Gastrocnemius medialis (tissue), 4 donors: ENCODE data around the gene TCHHL1. TPM values are rescaled to one million over a fixed set of nuclear protein-coding genes. Genes with fewer than 3 reads are reported as not detected.

ENCODE experiments used
- ATAC-seq, 2 donors: fragments of 150-250 bp; one replicate each; pipeline ENCODE4 v1.9.1; 2016
- DNase-seq, 2 donors: peaks; one replicate each; pipeline ENCODE4 v3.0.0-alpha.2; 2019
- H3K27ac ChIP-seq, 4 donors: fragments of 200-600 bp; sonication (generic); 1 replicate in 1 of 4; 2 replicates in 3 of 4; pipeline ENCODE4 v1.5.1; 2016 to 2018; ENCODE audit warnings: mild to moderate bottlenecking in 2 of 4, moderate library complexity in 1 of 4
- H3K27me3 ChIP-seq, 3 donors: fragments of 200-600 bp; sonication (generic) in 2 of 3; 1 replicate in 1 of 3; 2 replicates in 2 of 3; pipeline versions ENCODE4 v1.5.1 to v1.6.0; 2016 to 2019; ENCODE audit warnings: mild to moderate bottlenecking in 1 of 3, moderate library complexity in 1 of 3
- H3K36me3 ChIP-seq, 2 donors: fragments of 200-600 bp; sonication (generic) in 1 of 2; one replicate each; pipeline ENCODE4 v1.5.1; 2017 to 2018
- H3K4me1 ChIP-seq, 2 donors: fragments of 200-600 bp; sonication (generic) in 1 of 2; one replicate each; pipeline ENCODE4 v1.5.1; 2016 to 2017; ENCODE audit warnings: mild to moderate bottlenecking in 2 of 2
- H3K4me3 ChIP-seq, 4 donors: fragments of 200-600 bp; sonication (generic) in 3 of 4; 1 replicate in 1 of 4; 2 replicates in 3 of 4; pipeline ENCODE4 v1.5.1; 2016 to 2019; ENCODE audit warnings: mild to moderate bottlenecking in 2 of 4
- H3K9me3 ChIP-seq, 3 donors: fragments of 200-600 bp; sonication (generic) in 2 of 3; 1 replicate in 1 of 3; 2 replicates in 2 of 3; pipeline ENCODE4 v1.5.1; 2016 to 2019
- CTCF ChIP-seq, 5 experiments: fragments of 450-650 bp in 3 of 5; fragments of 200-600 bp in 2 of 5; sonication (generic) in 2 of 5; IDR thresholded peaks in 4 of 5; conservative IDR thresholded peaks in 1 of 5; 1 replicate in 4 of 5; 2 replicates in 1 of 5; pipeline ENCODE4 v1.5.1; 2016 to 2019; ENCODE audit warnings: antibody characterized with exemption in 5 of 5, mild to moderate bottlenecking in 3 of 5, moderate library complexity in 3 of 5
- POLR2A ChIP-seq, 2 donors: fragments of 450-650 bp; IDR thresholded peaks; one replicate each; pipeline ENCODE4 v1.6.1; 2017; ENCODE audit warnings: antibody characterized with exemption in 2 of 2, mild to moderate bottlenecking in 2 of 2, moderate library complexity in 2 of 2
- in situ Hi-C, 4 donors: fragments of 200-750 bp; cut with MboI; loops; one replicate each; pipeline versions ENCODE4 v1.15.0 to v1.8.0; 2017; ENCODE audit warnings: low sequenced_read_pairs in 4 of 4
- intact Hi-C: fragments of 100-400 bp; cut with DNase I; formaldehyde crosslinking; loops from one replicate; pipeline ENCODE4 v1.15.1; 2023; ENCODE audit warnings: low total_unique reads
- total RNA-seq, 4 donors: library from RNA; depleted of rRNA; stranded (reverse); fragments of >200 nt; gene quantifications; one replicate each; pipeline versions ENCODE4 v1.1.0 to v1.2.3, GENCODE V29; 2016

Gene TCHHL1
- total RNA-seq: not detected

GRCh38 chr1:152089014-152089674 lies at the start of gene TCHHL1:
TSS of gene TCHHL1 (minus strand) at chr1:152089064. CDS start at chr1:152088143, 921 bp downstream.
- intact Hi-C loops (no loop called here), in situ Hi-C loops (no loop called here)
- no peaks in the 10 kb centered on the region for H3K36me3 ChIP-seq
- H3K27ac ChIP-seq: no peak within 1 kb of the TSS
- TF ChIP-seq CTCF (IDR thresholded peaks at IDR 0.05 in 4 of 5, conservative IDR thresholded peaks at IDR 0.05 in 1 of 5) (no peak), POLR2A (IDR thresholded peaks at IDR 0.05) (no peak)
- no peaks in the 10 kb centered on the region for H3K9me3 ChIP-seq
- H3K27me3 ChIP-seq: peaks cover 0 to 2% (median 0%) of the 10 kb centered on the region in 3 donors
- H3K4me1 ChIP-seq: no peaks in the 10 kb centered on the region
- no peak within 1 kb of the TSS for H3K4me3 ChIP-seq
- DNase-seq: no peak
- ATAC-seq: no peak

- H3K4me3 ChIP-seq: no peak overlapping the region
- in situ Hi-C loops: no loop called here
- H3K27me3 ChIP-seq: peaks cover 0 to 2% (median 0%) of the 10 kb centered on the region in 3 donors
- H3K9me3 ChIP-seq: no peaks in the 10 kb centered on the region
- ATAC-seq (no peak), DNase-seq (no peak)
- intact Hi-C loops: no loop called here
- no peaks in the 10 kb centered on the region for H3K36me3 ChIP-seq
- no peak for TF ChIP-seq POLR2A (IDR thresholded peaks at IDR 0.05)
- no peak for TF ChIP-seq CTCF (IDR thresholded peaks at IDR 0.05 in 4 of 5, conservative IDR thresholded peaks at IDR 0.05 in 1 of 5)
- no peaks in the 10 kb centered on the region for H3K4me1 ChIP-seq
- no peak overlapping the region for H3K27ac ChIP-seq
Measured at GRCh38 chr1:152137215-152137614, 48.4 kb upstream of the TCHHL1 start.

GRCh38 chr1:152130186-152130585 lies 41.3 kb upstream of the TCHHL1 start:
- DNase-seq (no peak), ATAC-seq (no peak)
- no peaks in the 10 kb centered on the region for H3K36me3 ChIP-seq
- no peaks in the 10 kb centered on the region for H3K9me3 ChIP-seq
- TF ChIP-seq CTCF (IDR thresholded peaks at IDR 0.05 in 4 of 5, conservative IDR thresholded peaks at IDR 0.05 in 1 of 5): no peak
- TF ChIP-seq POLR2A (IDR thresholded peaks at IDR 0.05): no peak
- in situ Hi-C loops: no loop called here
- H3K27me3 ChIP-seq: peaks cover 0 to 6% (median 0%) of the 10 kb centered on the region in 3 donors
- intact Hi-C loops: no loop called here
- H3K27ac ChIP-seq: no peak overlapping the region
- no peaks in the 10 kb centered on the region for H3K4me1 ChIP-seq
- H3K4me3 ChIP-seq: no peak overlapping the region

GRCh38 chr1:152127673-152128072 lies 38.8 kb upstream of the TCHHL1 start:
- intact Hi-C loops: no loop called here
- ATAC-seq: no peak

More at GRCh38 chr1:152127673-152128072, 38.8 kb upstream of the TCHHL1 start:
- Histone ChIP-seq H3K4me3 (no peak overlapping the region), H3K9me3 (no peaks in the 10 kb centered on the region), H3K4me1 (no peaks in the 10 kb centered on the region), H3K36me3 (no peaks in the 10 kb centered on the region), H3K27me3 (peaks cover 0 to 6% (median 0%) of the 10 kb centered on the region in 3 donors), H3K27ac (no peak overlapping the region)
- in situ Hi-C loops: no loop called here
- no peak for DNase-seq
- no peak for TF ChIP-seq POLR2A (IDR thresholded peaks at IDR 0.05)
- no peak for TF ChIP-seq CTCF (IDR thresholded peaks at IDR 0.05 in 4 of 5, conservative IDR thresholded peaks at IDR 0.05 in 1 of 5)
